ENCODE results near the gene MAN2A1.

The MAN2A1 gene

GRCh38 chr5:109703829-109704228 lies 14.1 kb downstream of the MAN2A1 start:
- Histone ChIP-seq H3K36me3 (ENCODE audit: insufficient read depth, low read length) (peaks cover 19% of the 10 kb centered on the region), H4K20me1 (ENCODE audit: insufficient read depth, low read length) (no peaks in the 10 kb centered on the region), H3K9me3 (ENCODE audit: low read length) (no peaks in the 10 kb centered on the region), H3K9ac (ENCODE audit: low read length) (no peak overlapping the region), H2AFZ (ENCODE audit: low read length) (no peak overlapping the region), H3K79me2 (ENCODE audit: insufficient read depth, low read length) (peaks cover 97% of the 10 kb centered on the region), H3K4me2 (ENCODE audit: low read length) (no peak overlapping the region), H3K4me1 (ENCODE audit: insufficient read depth, low read length, severe bottlenecking) (peaks cover 5% of the 10 kb centered on the region), H3K27me3 (ENCODE audit: insufficient read depth, low read length) (no peaks in the 10 kb centered on the region), H3F3A (ENCODE audit: insufficient read depth, low read length) (no peaks in the 10 kb centered on the region), H3K9me2 (ENCODE audit: low read depth, low read length) (no peaks in the 10 kb centered on the region), H3K27ac (ENCODE audit: low read depth, low read length, poor library complexity, severe bottlenecking) (no peak overlapping the region), H3K4me3 (ENCODE audit: low read depth, low read length, poor library complexity, severe bottlenecking) (no peak overlapping the region)
- TF ChIP-seq CTCF (IDR thresholded peaks at IDR 0.05; ENCODE audit: low read length) (no peak), EZH2 (IDR thresholded peaks at IDR 0.05; ENCODE audit: borderline replicate concordance, low read length) (no peak)

DNA sequence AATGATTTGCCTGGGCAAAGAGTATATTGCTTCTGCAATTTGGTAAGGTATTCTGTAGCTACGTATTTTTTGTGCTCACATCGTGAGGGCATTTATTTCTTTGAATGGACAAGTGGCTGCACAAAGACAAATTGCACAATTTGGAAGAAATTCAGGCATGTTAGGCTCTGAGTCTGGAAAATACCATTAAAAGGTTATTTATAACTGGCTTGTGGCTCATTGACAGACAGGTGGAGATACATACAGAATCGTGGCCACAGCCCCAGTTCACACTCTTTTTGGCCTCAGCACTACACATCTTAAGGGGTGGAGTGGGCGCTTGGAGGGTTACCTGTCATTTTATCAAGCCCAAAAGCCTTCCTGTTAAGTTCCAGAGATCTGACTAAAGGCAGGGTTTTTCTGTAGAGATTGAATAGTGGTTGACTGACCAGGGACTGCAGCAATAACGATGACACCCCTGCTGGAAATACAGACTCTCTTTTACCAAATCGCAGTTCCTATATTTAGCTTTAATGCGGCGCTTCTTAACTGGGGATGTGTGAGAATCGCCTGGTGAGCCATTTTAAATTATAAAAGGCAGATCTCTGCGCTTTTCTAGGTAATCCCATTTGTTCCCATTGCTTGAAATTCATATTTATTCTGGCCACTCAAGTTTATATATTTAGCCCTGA lies 14.7 kb downstream of the MAN2A1 start:
- no peak overlapping the region for H3K4me2 ChIP-seq (ENCODE audit: low read length)
- no peak overlapping the region for H2AFZ ChIP-seq (ENCODE audit: low read length)

DNA sequence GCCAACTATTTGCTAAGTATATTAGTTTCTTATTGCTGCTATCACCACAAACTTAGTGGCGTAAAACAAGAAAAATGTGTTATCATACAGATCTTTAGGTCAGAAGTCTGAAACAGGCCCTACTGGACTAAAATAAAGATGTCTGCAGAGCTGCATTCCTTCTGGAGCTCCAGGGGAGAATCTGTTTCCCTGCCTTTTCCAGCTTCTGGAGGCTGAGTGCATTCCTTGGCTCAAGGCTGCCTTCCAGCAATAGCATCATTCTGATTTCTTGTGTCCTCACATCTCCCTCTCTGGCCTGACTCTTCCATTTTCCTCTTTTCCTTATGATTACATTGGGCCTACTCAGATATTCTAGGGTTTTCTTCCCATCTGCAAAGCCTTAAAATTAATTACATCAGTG lies 15.9 kb downstream of the MAN2A1 start:
- Histone ChIP-seq H2AFZ (ENCODE audit: low read length) (no peak overlapping the region), H3F3A (ENCODE audit: insufficient read depth, low read length) (no peaks in the 10 kb centered on the region), H3K4me3 (ENCODE audit: low read depth, low read length, poor library complexity, severe bottlenecking) (no peak overlapping the region), H3K36me3 (ENCODE audit: insufficient read depth, low read length) (peaks cover 6% of the 10 kb centered on the region; the same call in 1 of the 2 replicates), H3K27ac (ENCODE audit: low read depth, low read length, poor library complexity, severe bottlenecking) (no peak overlapping the region), H3K9ac (ENCODE audit: low read length) (no peak overlapping the region), H3K79me2 (ENCODE audit: insufficient read depth, low read length) (peaks cover 96% of the 10 kb centered on the region), H4K20me1 (ENCODE audit: insufficient read depth, low read length) (no peaks in the 10 kb centered on the region), H3K27me3 (ENCODE audit: insufficient read depth, low read length) (no peaks in the 10 kb centered on the region), H3K9me2 (ENCODE audit: low read depth, low read length) (no peaks in the 10 kb centered on the region), H3K9me3 (ENCODE audit: low read length) (no peaks in the 10 kb centered on the region), H3K4me2 (ENCODE audit: low read length) (no peak overlapping the region), H3K4me1 (ENCODE audit: insufficient read depth, low read length, severe bottlenecking) (no peaks in the 10 kb centered on the region)
- no peak for TF ChIP-seq CTCF (IDR thresholded peaks at IDR 0.05; ENCODE audit: low read length)

More for the DNA sequence above, 14.7 kb downstream of the MAN2A1 start:
- Histone ChIP-seq H3K9me2 (ENCODE audit: low read depth, low read length) (no peaks in the 10 kb centered on the region), H3K79me2 (ENCODE audit: insufficient read depth, low read length) (peaks cover 97% of the 10 kb centered on the region), H3K36me3 (ENCODE audit: insufficient read depth, low read length) (peaks cover 17% of the 10 kb centered on the region), H3K9ac (ENCODE audit: low read length) (no peak overlapping the region), H3F3A (ENCODE audit: insufficient read depth, low read length) (no peaks in the 10 kb centered on the region), H3K9me3 (ENCODE audit: low read length) (no peaks in the 10 kb centered on the region), H3K27me3 (ENCODE audit: insufficient read depth, low read length) (no peaks in the 10 kb centered on the region), H4K20me1 (ENCODE audit: insufficient read depth, low read length) (no peaks in the 10 kb centered on the region), H3K4me3 (ENCODE audit: low read depth, low read length, poor library complexity, severe bottlenecking) (no peak overlapping the region), H3K27ac (ENCODE audit: low read depth, low read length, poor library complexity, severe bottlenecking) (no peak overlapping the region), H3K4me1 (ENCODE audit: insufficient read depth, low read length, severe bottlenecking) (peaks cover 5% of the 10 kb centered on the region)
- TF ChIP-seq EZH2 (IDR thresholded peaks at IDR 0.05; ENCODE audit: borderline replicate concordance, low read length), result no peak
- TF ChIP-seq CTCF (IDR thresholded peaks at IDR 0.05; ENCODE audit: low read length), result no peak
